ENCODE data around the gene PIK3CA.

GRCh38 chr3:179236669-179237301 is 88.6 kb downstream of the PIK3CA start:
- TF ChIP-seq, protein P1, sequence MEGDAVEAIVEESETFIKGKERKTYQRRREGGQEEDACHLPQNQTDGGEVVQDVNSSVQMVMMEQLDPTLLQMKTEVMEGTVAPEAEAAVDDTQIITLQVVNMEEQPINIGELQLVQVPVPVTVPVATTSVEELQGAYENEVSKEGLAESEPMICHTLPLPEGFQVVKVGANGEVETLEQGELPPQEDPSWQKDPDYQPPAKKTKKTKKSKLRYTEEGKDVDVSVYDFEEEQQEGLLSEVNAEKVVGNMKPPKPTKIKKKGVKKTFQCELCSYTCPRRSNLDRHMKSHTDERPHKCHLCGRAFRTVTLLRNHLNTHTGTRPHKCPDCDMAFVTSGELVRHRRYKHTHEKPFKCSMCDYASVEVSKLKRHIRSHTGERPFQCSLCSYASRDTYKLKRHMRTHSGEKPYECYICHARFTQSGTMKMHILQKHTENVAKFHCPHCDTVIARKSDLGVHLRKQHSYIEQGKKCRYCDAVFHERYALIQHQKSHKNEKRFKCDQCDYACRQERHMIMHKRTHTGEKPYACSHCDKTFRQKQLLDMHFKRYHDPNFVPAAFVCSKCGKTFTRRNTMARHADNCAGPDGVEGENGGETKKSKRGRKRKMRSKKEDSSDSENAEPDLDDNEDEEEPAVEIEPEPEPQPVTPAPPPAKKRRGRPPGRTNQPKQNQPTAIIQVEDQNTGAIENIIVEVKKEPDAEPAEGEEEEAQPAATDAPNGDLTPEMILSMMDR (IDR thresholded peaks at IDR 0.05), result no peak
- no peak for TF ChIP-seq POLR2A (IDR thresholded peaks at IDR 0.05)
